Loucy (cell line): ENCODE data around the gene NEDD4L.

Source experiments
- H2AFZ ChIP-seq: fragments of 200-600 bp; sonication (generic); 2 replicates; pipeline ENCODE4 v1.6.0; 2016; ENCODE audit warnings: antibody characterized with exemption, mild to moderate bottlenecking, low read length, moderate library complexity
- H3F3A ChIP-seq: fragments of 200-600 bp; 2 replicates; pipeline ENCODE4 v1.6.0; 2016; ENCODE audit warnings: antibody characterized with exemption, low read depth, mild to moderate bottlenecking
- H3K27me3 ChIP-seq: fragments of 200-600 bp; sonication (generic); 2 replicates; pipeline ENCODE4 v1.6.1; 2014; ENCODE audit warnings: low read length, mild to moderate bottlenecking; ENCODE audit not compliant: insufficient read depth, poor library complexity, severe bottlenecking
- H3K36me3 ChIP-seq: fragments of 200-600 bp; sonication (generic); 2 replicates; pipeline ENCODE4 v1.6.1; 2016; ENCODE audit warnings: low read length; ENCODE audit not compliant: insufficient read depth
- H3K4me1 ChIP-seq: fragments of 200-600 bp; sonication (generic); 2 replicates; pipeline ENCODE4 v1.5.1; 2014; ENCODE audit warnings: low read length, mild to moderate bottlenecking; ENCODE audit not compliant: insufficient read depth, poor library complexity, severe bottlenecking
- H3K4me2 ChIP-seq: fragments of 200-600 bp; sonication (generic); 2 replicates; pipeline ENCODE4 v1.6.0; 2014; ENCODE audit warnings: antibody characterized with exemption, low read length, low read depth, mild to moderate bottlenecking; ENCODE audit not compliant: poor library complexity, severe bottlenecking
- H3K4me3 ChIP-seq: fragments of 200-600 bp; sonication (generic); 2 replicates; pipeline ENCODE4 v1.5.1; 2014; ENCODE audit warnings: low read length, mild to moderate bottlenecking, mixed read lengths; ENCODE audit not compliant: poor library complexity, severe bottlenecking
- H3K79me2 ChIP-seq: fragments of 200-600 bp; sonication (generic); 2 replicates; pipeline ENCODE4 v1.6.1; 2014; ENCODE audit warnings: low read length; ENCODE audit not compliant: insufficient read depth
- H3K9ac ChIP-seq: fragments of 200-600 bp; sonication (generic); 2 replicates; pipeline ENCODE4 v1.6.0; 2014; ENCODE audit warnings: mild to moderate bottlenecking, low read depth, low read length, moderate library complexity; ENCODE audit not compliant: poor library complexity, severe bottlenecking
- H3K9me2 ChIP-seq: fragments of 200-600 bp; sonication (generic); replicated peaks from 2 replicates; pipeline ENCODE4 v1.6.1; 2016; ENCODE audit warnings: low read depth, low read length, mixed read lengths
- H3K9me3 ChIP-seq: fragments of 200-600 bp; sonication (generic); 2 replicates; pipeline ENCODE4 v1.6.1; 2014; ENCODE audit warnings: mild to moderate bottlenecking, antibody characterized with exemption, low read length, low read depth; ENCODE audit not compliant: insufficient read depth
- H4K20me1 ChIP-seq: fragments of 200-600 bp; sonication (generic); 2 replicates; pipeline ENCODE4 v1.6.0; 2014; ENCODE audit warnings: antibody characterized with exemption, low read length, mild to moderate bottlenecking; ENCODE audit not compliant: insufficient read depth, poor library complexity, severe bottlenecking
- EZH2phosphoT487 ChIP-seq: fragments of 200-600 bp; IDR thresholded peaks from 2 replicates; pipeline ENCODE4 v1.6.1; 2018; ENCODE audit warnings: antibody characterized with exemption, mild to moderate bottlenecking, moderate library complexity, borderline replicate concordance
- TF ChIP-seq, protein P1 (sequence below): fragments of 200-600 bp; sonication (generic); conservative IDR thresholded peaks from 2 replicates; pipeline ENCODE4 v1.5.1; 2014; ENCODE audit warnings: mild to moderate bottlenecking, antibody characterized with exemption, low read length

The NEDD4L gene

DNA sequence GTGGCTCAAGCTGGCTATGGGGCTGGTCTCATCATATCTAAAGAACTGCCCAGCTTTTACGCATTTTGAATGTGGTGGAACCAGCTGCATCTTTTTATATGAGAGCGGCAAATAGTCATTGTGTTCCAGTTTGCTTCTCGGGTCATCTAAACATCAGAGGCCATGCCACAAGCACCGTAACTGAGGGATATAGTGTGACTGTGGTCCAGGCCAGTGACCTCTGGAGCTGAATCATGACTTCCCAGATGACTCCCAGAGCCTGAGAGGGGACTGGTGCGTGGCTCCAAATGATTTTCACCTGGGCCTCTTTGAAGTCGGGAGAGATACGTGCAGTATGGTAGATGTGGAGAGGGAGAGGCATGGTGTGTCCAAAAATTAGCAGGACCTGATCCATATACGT lies 271.0 kb downstream of the NEDD4L start:
- no peak overlapping the region for H3K4me3 ChIP-seq
- H4K20me1 ChIP-seq: no peaks in the 10 kb centered on the region

DNA sequence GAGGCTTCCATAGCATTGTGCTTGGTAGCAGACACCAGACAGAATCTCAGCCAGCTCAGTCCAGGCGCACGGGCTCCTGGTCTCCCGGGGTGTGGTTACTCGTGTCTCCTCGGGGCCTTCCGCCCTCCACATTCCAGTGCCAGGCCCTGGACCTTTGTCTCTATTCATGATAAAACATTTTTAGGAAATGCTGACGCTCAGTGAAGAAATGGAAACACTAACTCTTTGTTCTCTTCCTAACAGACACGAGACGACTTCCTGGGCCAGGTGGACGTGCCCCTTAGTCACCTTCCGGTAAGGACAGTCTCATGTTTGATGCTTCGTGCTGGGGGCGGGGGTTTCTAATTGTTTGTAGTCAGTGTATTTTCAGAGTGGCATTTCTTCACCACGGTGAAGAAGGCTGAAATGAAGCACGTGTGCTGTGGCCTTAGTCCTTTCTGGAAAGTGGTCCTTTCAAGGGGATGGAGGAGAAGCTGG lies 271.8 kb downstream of the NEDD4L start:
- Histone ChIP-seq H3K4me1 (no peaks in the 10 kb centered on the region), H3K27me3 (no peaks in the 10 kb centered on the region), H3F3A (no peaks in the 10 kb centered on the region)

More for the DNA sequence above, 271.0 kb downstream of the NEDD4L start:
- Histone ChIP-seq H3F3A (no peaks in the 10 kb centered on the region), H3K4me1 (no peaks in the 10 kb centered on the region), H3K9me2 (no peaks in the 10 kb centered on the region), H3K4me2 (no peak overlapping the region), H3K9me3 (no peaks in the 10 kb centered on the region), H2AFZ (no peak overlapping the region), H3K36me3 (no peaks in the 10 kb centered on the region), H3K27me3 (no peaks in the 10 kb centered on the region), H3K9ac (no peak overlapping the region), H3K79me2 (no peaks in the 10 kb centered on the region)
- TF ChIP-seq, protein P1, sequence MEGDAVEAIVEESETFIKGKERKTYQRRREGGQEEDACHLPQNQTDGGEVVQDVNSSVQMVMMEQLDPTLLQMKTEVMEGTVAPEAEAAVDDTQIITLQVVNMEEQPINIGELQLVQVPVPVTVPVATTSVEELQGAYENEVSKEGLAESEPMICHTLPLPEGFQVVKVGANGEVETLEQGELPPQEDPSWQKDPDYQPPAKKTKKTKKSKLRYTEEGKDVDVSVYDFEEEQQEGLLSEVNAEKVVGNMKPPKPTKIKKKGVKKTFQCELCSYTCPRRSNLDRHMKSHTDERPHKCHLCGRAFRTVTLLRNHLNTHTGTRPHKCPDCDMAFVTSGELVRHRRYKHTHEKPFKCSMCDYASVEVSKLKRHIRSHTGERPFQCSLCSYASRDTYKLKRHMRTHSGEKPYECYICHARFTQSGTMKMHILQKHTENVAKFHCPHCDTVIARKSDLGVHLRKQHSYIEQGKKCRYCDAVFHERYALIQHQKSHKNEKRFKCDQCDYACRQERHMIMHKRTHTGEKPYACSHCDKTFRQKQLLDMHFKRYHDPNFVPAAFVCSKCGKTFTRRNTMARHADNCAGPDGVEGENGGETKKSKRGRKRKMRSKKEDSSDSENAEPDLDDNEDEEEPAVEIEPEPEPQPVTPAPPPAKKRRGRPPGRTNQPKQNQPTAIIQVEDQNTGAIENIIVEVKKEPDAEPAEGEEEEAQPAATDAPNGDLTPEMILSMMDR: no peak
- no peak for TF ChIP-seq EZH2phosphoT487

DNA sequence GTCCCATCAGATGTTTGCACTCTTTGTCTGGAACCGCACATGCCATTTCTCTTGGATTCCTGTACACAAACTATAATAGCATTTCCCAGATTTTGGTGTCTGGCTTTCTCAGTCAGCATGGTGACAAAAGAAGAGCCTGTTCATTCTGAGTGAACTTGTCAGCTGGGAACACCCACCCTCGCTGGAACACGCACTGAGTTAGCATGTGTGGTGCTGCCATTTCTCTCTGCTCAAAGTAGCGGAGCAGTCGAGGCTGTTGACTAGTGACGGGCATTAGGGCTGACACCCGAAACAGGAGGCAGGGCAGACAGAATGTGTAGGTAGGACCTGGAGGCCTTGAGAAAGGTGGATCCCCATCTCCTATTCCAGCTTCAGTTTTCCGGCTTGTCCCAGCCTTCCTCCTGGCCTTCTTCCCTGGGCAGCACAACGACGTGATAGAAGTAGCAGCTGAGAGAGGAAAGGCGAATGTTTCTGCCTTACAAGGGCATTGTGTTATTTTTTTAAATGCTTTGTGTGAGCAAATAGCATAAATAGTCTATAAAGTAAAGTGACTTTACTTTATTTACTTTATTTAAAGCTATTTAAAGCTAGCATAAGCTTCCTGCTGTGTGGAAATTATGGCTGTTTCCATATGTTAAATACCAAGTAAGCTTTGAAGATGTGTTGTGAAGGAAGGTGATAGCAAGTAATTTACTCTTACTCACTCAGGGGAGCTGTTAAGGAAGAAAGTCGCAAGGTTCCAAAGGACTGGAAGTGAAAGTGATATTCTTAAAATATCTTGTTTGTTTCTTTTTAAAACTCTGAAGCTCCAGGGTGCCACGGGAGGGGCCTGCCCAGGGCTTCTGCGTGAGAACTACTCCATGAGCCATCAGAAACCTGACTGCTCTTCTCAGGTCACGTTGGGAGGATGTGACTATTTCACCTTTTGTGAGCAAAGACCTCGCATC lies 272.6 kb downstream of the NEDD4L start:
- H3K4me2 ChIP-seq: no peak overlapping the region
- no peaks in the 10 kb centered on the region for H3K79me2 ChIP-seq
- H3K9ac ChIP-seq: no peak overlapping the region

More for the DNA sequence above, 271.8 kb downstream of the NEDD4L start:
- H3K9me3 ChIP-seq: no peaks in the 10 kb centered on the region
- H3K36me3 ChIP-seq: no peaks in the 10 kb centered on the region
- H4K20me1 ChIP-seq: no peaks in the 10 kb centered on the region
- no peak overlapping the region for H3K9ac ChIP-seq
- no peak for TF ChIP-seq EZH2phosphoT487
- TF ChIP-seq, protein P1: no peak
- H3K9me2 ChIP-seq: no peaks in the 10 kb centered on the region
- no peak overlapping the region for H3K4me2 ChIP-seq
- H3K79me2 ChIP-seq: no peaks in the 10 kb centered on the region
- H3K4me3 ChIP-seq: no peak overlapping the region
- no peak overlapping the region for H2AFZ ChIP-seq

More for the DNA sequence above, 272.6 kb downstream of the NEDD4L start:
- H2AFZ ChIP-seq: no peak overlapping the region
- no peaks in the 10 kb centered on the region for H3K9me3 ChIP-seq
- no peaks in the 10 kb centered on the region for H4K20me1 ChIP-seq
- H3K9me2 ChIP-seq: no peaks in the 10 kb centered on the region
- no peaks in the 10 kb centered on the region for H3K36me3 ChIP-seq
- H3K4me3 ChIP-seq: no peak overlapping the region
- H3K4me1 ChIP-seq: no peaks in the 10 kb centered on the region
- TF ChIP-seq, protein P1: no peak
- TF ChIP-seq EZH2phosphoT487: no peak
- no peaks in the 10 kb centered on the region for H3F3A ChIP-seq
- no peaks in the 10 kb centered on the region for H3K27me3 ChIP-seq
